Ishikawa (cell line): ENCODE data around the gene CYP2S1.

Experiments
- CREB1 ChIP-seq: IDR thresholded peaks from 2 replicates; pipeline ENCODE4 v1.6.1; 2012; ENCODE audit warnings: low read depth
- EGR1 ChIP-seq: IDR thresholded peaks from 2 replicates; pipeline ENCODE4 v1.6.1; 2012
- EP300 ChIP-seq: IDR thresholded peaks from 2 replicates; pipeline ENCODE4 v1.6.1; 2012; ENCODE audit warnings: borderline replicate concordance
- RAD21 ChIP-seq: IDR thresholded peaks from 2 replicates; pipeline ENCODE4 v1.6.1; 2012; ENCODE audit warnings: low read depth
- TAF1 ChIP-seq: IDR thresholded peaks from 2 replicates; pipeline ENCODE4 v1.6.1; 2012; ENCODE audit warnings: low read depth, mild to moderate bottlenecking
- YY1 ChIP-seq: IDR thresholded peaks from 2 replicates; pipeline ENCODE4 v1.6.1; 2012; ENCODE audit warnings: low read depth
- ZBTB7A ChIP-seq: IDR thresholded peaks from 2 replicates; pipeline ENCODE4 v1.6.1; 2012; ENCODE audit warnings: low read depth
- TF ChIP-seq, protein P1 (sequence below): IDR thresholded peaks from 2 replicates; pipeline ENCODE4 v1.6.1; 2012
- TF ChIP-seq, protein P2 (sequence below): IDR thresholded peaks from 2 replicates; pipeline ENCODE4 v1.6.1; 2012; ENCODE audit warnings: low read depth, mild to moderate bottlenecking

GRCh38 chr19:41205995-41206394 lies 13.0 kb downstream of the CYP2S1 start:
- TF ChIP-seq CREB1 (no peak), EP300 (no peak), TAF1 (no peak), RAD21 (no peak), ZBTB7A (no peak), EGR1 (no peak), YY1 (no peak)
- TF ChIP-seq, protein P1, sequence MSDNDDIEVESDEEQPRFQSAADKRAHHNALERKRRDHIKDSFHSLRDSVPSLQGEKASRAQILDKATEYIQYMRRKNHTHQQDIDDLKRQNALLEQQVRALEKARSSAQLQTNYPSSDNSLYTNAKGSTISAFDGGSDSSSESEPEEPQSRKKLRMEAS: no peak
- TF ChIP-seq, protein P2, sequence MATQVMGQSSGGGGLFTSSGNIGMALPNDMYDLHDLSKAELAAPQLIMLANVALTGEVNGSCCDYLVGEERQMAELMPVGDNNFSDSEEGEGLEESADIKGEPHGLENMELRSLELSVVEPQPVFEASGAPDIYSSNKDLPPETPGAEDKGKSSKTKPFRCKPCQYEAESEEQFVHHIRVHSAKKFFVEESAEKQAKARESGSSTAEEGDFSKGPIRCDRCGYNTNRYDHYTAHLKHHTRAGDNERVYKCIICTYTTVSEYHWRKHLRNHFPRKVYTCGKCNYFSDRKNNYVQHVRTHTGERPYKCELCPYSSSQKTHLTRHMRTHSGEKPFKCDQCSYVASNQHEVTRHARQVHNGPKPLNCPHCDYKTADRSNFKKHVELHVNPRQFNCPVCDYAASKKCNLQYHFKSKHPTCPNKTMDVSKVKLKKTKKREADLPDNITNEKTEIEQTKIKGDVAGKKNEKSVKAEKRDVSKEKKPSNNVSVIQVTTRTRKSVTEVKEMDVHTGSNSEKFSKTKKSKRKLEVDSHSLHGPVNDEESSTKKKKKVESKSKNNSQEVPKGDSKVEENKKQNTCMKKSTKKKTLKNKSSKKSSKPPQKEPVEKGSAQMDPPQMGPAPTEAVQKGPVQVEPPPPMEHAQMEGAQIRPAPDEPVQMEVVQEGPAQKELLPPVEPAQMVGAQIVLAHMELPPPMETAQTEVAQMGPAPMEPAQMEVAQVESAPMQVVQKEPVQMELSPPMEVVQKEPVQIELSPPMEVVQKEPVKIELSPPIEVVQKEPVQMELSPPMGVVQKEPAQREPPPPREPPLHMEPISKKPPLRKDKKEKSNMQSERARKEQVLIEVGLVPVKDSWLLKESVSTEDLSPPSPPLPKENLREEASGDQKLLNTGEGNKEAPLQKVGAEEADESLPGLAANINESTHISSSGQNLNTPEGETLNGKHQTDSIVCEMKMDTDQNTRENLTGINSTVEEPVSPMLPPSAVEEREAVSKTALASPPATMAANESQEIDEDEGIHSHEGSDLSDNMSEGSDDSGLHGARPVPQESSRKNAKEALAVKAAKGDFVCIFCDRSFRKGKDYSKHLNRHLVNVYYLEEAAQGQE: no peak
